SIG-M5 treated with dmso at 0.1 percent for 504 hours (cell line): ENCODE measurements around the gene FOSB.

Experiments
- DNase-seq: peaks from one replicate; lab custom pipeline; 2025; ENCODE audit not compliant: unreplicated experiment; lab: John Stamatoyannopoulos, UW

The FOSB gene

GRCh38 chr19:45478454-45479238 lies 10.8 kb downstream of the FOSB start:
- DNase-seq, result peak; percentile 82

GRCh38 chr19:45483033-45483432 lies 15.2 kb downstream of the FOSB start:
- DNase-seq, result no peak

- DNase-seq, result no peak
Observed at GRCh38 chr19:45484273-45484945, 16.6 kb downstream of the FOSB start.

- peak; percentile 92 for DNase-seq
Observed at GRCh38 chr19:45485305-45486077, 17.7 kb downstream of the FOSB start.

- no peak for DNase-seq
Observed at GRCh38 chr19:45488708-45489107, 20.9 kb downstream of the FOSB start.

- no peak for DNase-seq
Observed at GRCh38 chr19:45489216-45489855, 21.5 kb downstream of the FOSB start.

- DNase-seq, result no peak
Observed at GRCh38 chr19:45492137-45492626, 24.4 kb downstream of the FOSB start.

GRCh38 chr19:45492627-45493470 lies 25.1 kb downstream of the FOSB start:
- DNase-seq, result no peak

GRCh38 chr19:45494261-45494916 lies 26.6 kb downstream of the FOSB start:
- DNase-seq, result no peak

- no peak for DNase-seq
Observed at GRCh38 chr19:45495178-45495577, 27.4 kb downstream of the FOSB start.

GRCh38 chr19:45496349-45496953 lies 28.7 kb downstream of the FOSB start:
- DNase-seq, result no peak

- no peak for DNase-seq
Observed at GRCh38 chr19:45497791-45498190, 30.0 kb downstream of the FOSB start.

- DNase-seq, result peak; percentile 33
Observed at GRCh38 chr19:45498411-45499195, 30.8 kb downstream of the FOSB start, which contains the start of gene PPM1N. TSS of gene PPM1N (plus strand) at chr19:45498443. CDS start at chr19:45498473, 30 bp downstream.

GRCh38 chr19:45499196-45500180 lies 31.7 kb downstream of the FOSB start:
- no peak for DNase-seq

- DNase-seq, result no peak
Observed at GRCh38 chr19:45500918-45501729, 33.3 kb downstream of the FOSB start.

- no peak for DNase-seq
Observed at GRCh38 chr19:45501730-45502014, 33.9 kb downstream of the FOSB start.

- no peak for DNase-seq
Observed at GRCh38 chr19:45502111-45502510, 34.3 kb downstream of the FOSB start.
